ENCODE results near the gene USHBP1.

The USHBP1 gene

GRCh38 chr19:17225053-17225452 is 39.5 kb downstream of the USHBP1 start:
- Mint-ChIP-seq H3K9me3 (no peaks in the 10 kb centered on the region), H3K4me3 (peak overlapping the region; percentile 38), H3K27ac (no peak overlapping the region), H3K27me3 (no peaks in the 10 kb centered on the region), H3K36me3 (ENCODE audit: low read depth) (peaks cover 2% of the 10 kb centered on the region), H3K4me1 (ENCODE audit: low read depth) (peaks cover 13% of the 10 kb centered on the region)
- DNase-seq: no peak

GRCh38 chr19:17220207-17220758 is 44.3 kb downstream of the USHBP1 start:
- H3K4me3 Mint-ChIP-seq: no peak overlapping the region
- H3K27ac Mint-ChIP-seq: no peak overlapping the region
- H3K4me1 Mint-ChIP-seq (ENCODE audit: low read depth): peaks cover 19% of the 10 kb centered on the region
- no peaks in the 10 kb centered on the region for H3K9me3 Mint-ChIP-seq
- H3K27me3 Mint-ChIP-seq: no peaks in the 10 kb centered on the region
- DNase-seq: no peak
- H3K36me3 Mint-ChIP-seq (ENCODE audit: low read depth): peaks cover 40% of the 10 kb centered on the region

- Mint-ChIP-seq H3K27ac (no peak overlapping the region), H3K9me3 (no peaks in the 10 kb centered on the region), H3K36me3 (ENCODE audit: low read depth) (peaks cover 43% of the 10 kb centered on the region), H3K27me3 (no peaks in the 10 kb centered on the region), H3K4me1 (ENCODE audit: low read depth) (peaks cover 29% of the 10 kb centered on the region), H3K4me3 (no peak overlapping the region)
- no peak for DNase-seq
Observed at GRCh38 chr19:17219286-17219685, 45.3 kb downstream of the USHBP1 start.

- Mint-ChIP-seq H3K36me3 (ENCODE audit: low read depth) (peaks cover 63% of the 10 kb centered on the region), H3K9me3 (no peaks in the 10 kb centered on the region), H3K4me1 (ENCODE audit: low read depth) (peaks cover 30% of the 10 kb centered on the region), H3K27ac (peak overlapping the region; percentile 97), H3K4me3 (peak overlapping the region; percentile 84), H3K27me3 (no peaks in the 10 kb centered on the region)
- DNase-seq: no peak
Observed at GRCh38 chr19:17216058-17216670, 48.4 kb downstream of the USHBP1 start.

GRCh38 chr19:17215127-17215971 is 49.2 kb downstream of the USHBP1 start, which contains the start of gene USE1:
Gene USE1 (plus strand): TSS chr19:17215357. CDS start chr19:17215406, 49 bp downstream.
- peak within 1 kb of the TSS; percentile 84 for H3K4me3 Mint-ChIP-seq
- H3K27ac Mint-ChIP-seq: peak within 1 kb of the TSS; percentile 97
- DNase-seq: peak; percentile 87
- no peaks in the 10 kb centered on the region for H3K27me3 Mint-ChIP-seq
- H3K9me3 Mint-ChIP-seq: no peaks in the 10 kb centered on the region
- peaks cover 69% of the 10 kb centered on the region for H3K36me3 Mint-ChIP-seq (ENCODE audit: low read depth)
- H3K4me1 Mint-ChIP-seq (ENCODE audit: low read depth): peaks cover 27% of the 10 kb centered on the region

- Mint-ChIP-seq H3K9me3 (no peaks in the 10 kb centered on the region), H3K27ac (peak overlapping the region; percentile 97), H3K4me1 (ENCODE audit: low read depth) (peaks cover 27% of the 10 kb centered on the region), H3K36me3 (ENCODE audit: low read depth) (peaks cover 73% of the 10 kb centered on the region), H3K27me3 (no peaks in the 10 kb centered on the region), H3K4me3 (peak overlapping the region; percentile 84)
- no peak for DNase-seq
Observed at GRCh38 chr19:17214508-17215126, 49.9 kb downstream of the USHBP1 start.

- Mint-ChIP-seq H3K4me1 (ENCODE audit: low read depth) (peaks cover 35% of the 10 kb centered on the region), H3K36me3 (ENCODE audit: low read depth) (peaks cover 75% of the 10 kb centered on the region), H3K27me3 (no peaks in the 10 kb centered on the region), H3K4me3 (no peak overlapping the region), H3K27ac (peak overlapping the region; percentile 18), H3K9me3 (no peaks in the 10 kb centered on the region)
- no peak for DNase-seq
Observed at GRCh38 chr19:17213334-17213733, 51.2 kb downstream of the USHBP1 start.

GRCh38 chr19:17211547-17212446 is 52.7 kb downstream of the USHBP1 start:
- H3K4me1 Mint-ChIP-seq (ENCODE audit: low read depth): peaks cover 35% of the 10 kb centered on the region
- H3K27ac Mint-ChIP-seq: no peak overlapping the region
- H3K27me3 Mint-ChIP-seq: no peaks in the 10 kb centered on the region
- H3K36me3 Mint-ChIP-seq (ENCODE audit: low read depth): peaks cover 65% of the 10 kb centered on the region
- H3K4me3 Mint-ChIP-seq: no peak overlapping the region
- H3K9me3 Mint-ChIP-seq: no peaks in the 10 kb centered on the region
- no peak for DNase-seq

- no peaks in the 10 kb centered on the region for H3K9me3 Mint-ChIP-seq
- peak overlapping the region; percentile 67 for H3K27ac Mint-ChIP-seq
- peaks cover 65% of the 10 kb centered on the region for H3K36me3 Mint-ChIP-seq (ENCODE audit: low read depth)
- DNase-seq: no peak
- H3K27me3 Mint-ChIP-seq: no peaks in the 10 kb centered on the region
- peaks cover 25% of the 10 kb centered on the region for H3K4me1 Mint-ChIP-seq (ENCODE audit: low read depth)
- H3K4me3 Mint-ChIP-seq: no peak overlapping the region
Observed at GRCh38 chr19:17210296-17210695, 54.2 kb downstream of the USHBP1 start.

GRCh38 chr19:17209126-17210036 is 55.2 kb downstream of the USHBP1 start:
- Mint-ChIP-seq H3K9me3 (no peaks in the 10 kb centered on the region), H3K4me1 (ENCODE audit: low read depth) (peaks cover 16% of the 10 kb centered on the region), H3K4me3 (no peak overlapping the region), H3K27ac (peak overlapping the region; percentile 81), H3K27me3 (no peaks in the 10 kb centered on the region), H3K36me3 (ENCODE audit: low read depth) (peaks cover 69% of the 10 kb centered on the region)
- peak; percentile 67 for DNase-seq

GRCh38 chr19:17206736-17207581 is 57.6 kb downstream of the USHBP1 start:
- no peaks in the 10 kb centered on the region for H3K27me3 Mint-ChIP-seq
- peak overlapping the region; percentile 30 for H3K27ac Mint-ChIP-seq
- H3K9me3 Mint-ChIP-seq: no peaks in the 10 kb centered on the region
- H3K4me1 Mint-ChIP-seq (ENCODE audit: low read depth): peaks cover 14% of the 10 kb centered on the region
- peaks cover 77% of the 10 kb centered on the region for H3K36me3 Mint-ChIP-seq (ENCODE audit: low read depth)
- no peak overlapping the region for H3K4me3 Mint-ChIP-seq
- DNase-seq: no peak
